Measurements from ENCODE around the gene PRKAG1.

PRKAG1 gene

DNA sequence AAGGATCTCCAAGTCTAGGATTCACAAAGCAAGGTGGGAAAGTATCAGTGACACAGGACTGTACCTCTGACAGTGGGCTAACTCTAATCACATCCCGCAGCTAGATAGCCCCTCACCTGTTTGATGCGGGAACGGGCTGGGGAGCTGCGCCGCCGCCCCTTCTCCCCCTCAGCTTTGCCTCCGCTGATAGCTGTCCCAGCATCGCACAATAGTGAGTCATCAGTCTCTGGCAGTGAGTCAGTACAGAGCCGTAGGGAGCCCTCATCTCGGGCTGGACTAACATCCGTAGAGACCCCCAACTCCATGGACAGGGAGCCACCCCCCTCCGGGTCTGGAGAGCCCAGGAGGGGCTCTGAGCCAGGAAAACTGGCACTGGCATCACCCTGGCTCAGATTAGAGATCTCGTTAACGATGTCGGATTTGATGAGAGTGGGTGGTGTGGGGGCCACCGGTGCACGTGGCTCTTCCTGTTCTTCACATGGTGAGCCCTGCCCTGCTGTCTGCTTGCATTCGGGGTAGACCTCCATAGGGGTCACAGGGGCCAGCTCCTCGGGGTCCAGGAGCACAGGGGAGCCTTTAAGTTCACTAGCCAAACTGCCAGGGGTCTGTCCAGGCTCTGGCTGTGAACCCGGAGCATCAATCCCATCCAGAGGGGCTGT, 31.1 kb upstream of the PRKAG1 start:
- peak; percentile 68 for DNase-seq (ENCODE audit: low read depth)
- no peak overlapping the region for H3K4me3 ChIP-seq (replicated peaks; ENCODE audit: low read depth, low read length)
- TF ChIP-seq, protein P1, sequence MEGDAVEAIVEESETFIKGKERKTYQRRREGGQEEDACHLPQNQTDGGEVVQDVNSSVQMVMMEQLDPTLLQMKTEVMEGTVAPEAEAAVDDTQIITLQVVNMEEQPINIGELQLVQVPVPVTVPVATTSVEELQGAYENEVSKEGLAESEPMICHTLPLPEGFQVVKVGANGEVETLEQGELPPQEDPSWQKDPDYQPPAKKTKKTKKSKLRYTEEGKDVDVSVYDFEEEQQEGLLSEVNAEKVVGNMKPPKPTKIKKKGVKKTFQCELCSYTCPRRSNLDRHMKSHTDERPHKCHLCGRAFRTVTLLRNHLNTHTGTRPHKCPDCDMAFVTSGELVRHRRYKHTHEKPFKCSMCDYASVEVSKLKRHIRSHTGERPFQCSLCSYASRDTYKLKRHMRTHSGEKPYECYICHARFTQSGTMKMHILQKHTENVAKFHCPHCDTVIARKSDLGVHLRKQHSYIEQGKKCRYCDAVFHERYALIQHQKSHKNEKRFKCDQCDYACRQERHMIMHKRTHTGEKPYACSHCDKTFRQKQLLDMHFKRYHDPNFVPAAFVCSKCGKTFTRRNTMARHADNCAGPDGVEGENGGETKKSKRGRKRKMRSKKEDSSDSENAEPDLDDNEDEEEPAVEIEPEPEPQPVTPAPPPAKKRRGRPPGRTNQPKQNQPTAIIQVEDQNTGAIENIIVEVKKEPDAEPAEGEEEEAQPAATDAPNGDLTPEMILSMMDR (IDR thresholded peaks at IDR 0.05; ENCODE audit: low read length, missing control alignments), result no peak

- H3K4me3 ChIP-seq (replicated peaks; ENCODE audit: low read depth, low read length), result no peak overlapping the region
- TF ChIP-seq, protein P1 (IDR thresholded peaks at IDR 0.05; ENCODE audit: low read length, missing control alignments), result no peak
- DNase-seq (ENCODE audit: low read depth), result no peak
These were observed 30.4 kb upstream of the PRKAG1 start for GRCh38 chr12:49048953-49049352.

GRCh38 chr12:49046129-49046895, 27.7 kb upstream of the PRKAG1 start:
- TF ChIP-seq, protein P1 (IDR thresholded peaks at IDR 0.05; ENCODE audit: low read length, missing control alignments), result no peak
- no peak overlapping the region for H3K4me3 ChIP-seq (replicated peaks; ENCODE audit: low read depth, low read length)
- no peak for DNase-seq (ENCODE audit: low read depth)

- H3K4me3 ChIP-seq (replicated peaks; ENCODE audit: low read depth, low read length), result no peak overlapping the region
- no peak for DNase-seq (ENCODE audit: low read depth)
- TF ChIP-seq, protein P1 (IDR thresholded peaks at IDR 0.05; ENCODE audit: low read length, missing control alignments), result no peak
These were observed 26.1 kb upstream of the PRKAG1 start for GRCh38 chr12:49044660-49045059.

- DNase-seq (ENCODE audit: low read depth), result peak; percentile 66
- TF ChIP-seq, protein P1 (IDR thresholded peaks at IDR 0.05; ENCODE audit: low read length, missing control alignments), result peak; percentile 76
- no peak overlapping the region for H3K4me3 ChIP-seq (replicated peaks; ENCODE audit: low read depth, low read length)
These were observed 25.3 kb upstream of the PRKAG1 start for GRCh38 chr12:49043856-49044258.

DNA sequence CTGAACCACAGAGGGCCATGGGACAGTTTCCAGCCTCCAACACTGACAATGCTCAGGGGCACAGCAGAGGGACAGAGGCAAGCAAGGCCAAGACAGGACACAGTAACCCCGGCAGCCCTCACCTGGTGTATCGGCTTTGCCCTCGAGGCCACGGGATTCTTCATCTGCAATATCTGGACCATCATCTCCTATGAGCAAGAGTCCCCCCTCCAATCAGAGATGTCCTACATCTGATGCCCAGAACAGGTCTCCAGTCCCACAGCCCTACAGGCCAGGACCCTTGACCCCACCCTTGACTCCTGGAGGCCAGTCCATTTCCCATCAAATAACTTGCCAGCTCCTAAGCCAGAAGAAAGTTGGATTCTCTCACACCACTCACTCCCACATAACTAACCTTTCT, 24.7 kb upstream of the PRKAG1 start:
- no peak overlapping the region for H3K4me3 ChIP-seq (replicated peaks; ENCODE audit: low read depth, low read length)
- TF ChIP-seq, protein P1 (IDR thresholded peaks at IDR 0.05; ENCODE audit: low read length, missing control alignments), result no peak
- no peak for DNase-seq (ENCODE audit: low read depth)
